Ramos (cell line): ENCODE measurements around the gene VANGL1.

Experiments used
- in situ Hi-C: fragments of 300-500 bp; cut with MboI; formaldehyde crosslinking; loops from one replicate; pipeline ENCODE4 v1.14.3; 2022; ENCODE audit warnings: low sequenced_read_pairs; ENCODE audit not compliant: unreplicated experiment

The VANGL1 gene

DNA sequence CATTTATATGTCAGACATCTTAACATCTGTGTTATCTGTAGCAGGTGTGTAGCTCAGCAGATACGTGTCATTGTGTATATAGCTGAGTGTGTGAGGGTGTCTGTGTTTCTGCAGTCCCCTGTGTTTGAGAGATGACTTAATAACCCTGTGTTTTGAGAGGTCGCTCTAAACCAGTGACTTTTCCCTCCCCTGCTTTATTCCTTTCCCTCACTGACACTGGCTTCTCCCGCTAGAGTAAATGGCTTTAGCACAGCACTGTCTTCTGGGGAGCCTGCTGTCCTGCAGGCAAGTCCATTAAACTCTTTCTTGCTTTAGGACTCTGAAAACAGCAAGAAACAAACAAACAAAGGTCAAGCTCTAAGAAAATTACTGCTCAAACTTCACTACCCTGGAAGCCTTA, 53.0 kb downstream of the VANGL1 start:
- in situ Hi-C loops, result no loop called here

DNA sequence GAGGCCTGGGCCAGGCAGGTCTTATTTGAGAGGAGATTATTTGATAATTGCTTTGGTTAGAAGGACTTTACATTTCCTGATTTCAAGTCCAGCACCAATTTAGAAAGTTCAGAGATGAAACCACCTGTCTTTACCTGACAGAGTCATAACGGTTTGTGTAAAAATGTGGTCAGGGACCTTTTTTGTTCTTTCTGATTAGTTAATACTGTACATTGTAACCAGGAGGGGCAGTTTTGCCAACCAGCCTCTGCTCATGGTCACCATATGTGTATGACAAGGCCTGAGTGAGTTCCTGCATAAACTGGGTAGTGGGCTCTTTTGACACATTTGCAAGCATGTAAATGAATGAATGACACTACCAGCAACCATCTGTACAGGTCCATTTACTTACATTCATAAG, 55.8 kb downstream of the VANGL1 start:
- in situ Hi-C loops, result no loop called here

GRCh38 chr1:115701090-115701489, 59.3 kb downstream of the VANGL1 start:
- in situ Hi-C loops, result no loop called here

- in situ Hi-C loops, result no loop called here
Measured at GRCh38 chr1:115702959-115703358, 61.2 kb downstream of the VANGL1 start.

DNA sequence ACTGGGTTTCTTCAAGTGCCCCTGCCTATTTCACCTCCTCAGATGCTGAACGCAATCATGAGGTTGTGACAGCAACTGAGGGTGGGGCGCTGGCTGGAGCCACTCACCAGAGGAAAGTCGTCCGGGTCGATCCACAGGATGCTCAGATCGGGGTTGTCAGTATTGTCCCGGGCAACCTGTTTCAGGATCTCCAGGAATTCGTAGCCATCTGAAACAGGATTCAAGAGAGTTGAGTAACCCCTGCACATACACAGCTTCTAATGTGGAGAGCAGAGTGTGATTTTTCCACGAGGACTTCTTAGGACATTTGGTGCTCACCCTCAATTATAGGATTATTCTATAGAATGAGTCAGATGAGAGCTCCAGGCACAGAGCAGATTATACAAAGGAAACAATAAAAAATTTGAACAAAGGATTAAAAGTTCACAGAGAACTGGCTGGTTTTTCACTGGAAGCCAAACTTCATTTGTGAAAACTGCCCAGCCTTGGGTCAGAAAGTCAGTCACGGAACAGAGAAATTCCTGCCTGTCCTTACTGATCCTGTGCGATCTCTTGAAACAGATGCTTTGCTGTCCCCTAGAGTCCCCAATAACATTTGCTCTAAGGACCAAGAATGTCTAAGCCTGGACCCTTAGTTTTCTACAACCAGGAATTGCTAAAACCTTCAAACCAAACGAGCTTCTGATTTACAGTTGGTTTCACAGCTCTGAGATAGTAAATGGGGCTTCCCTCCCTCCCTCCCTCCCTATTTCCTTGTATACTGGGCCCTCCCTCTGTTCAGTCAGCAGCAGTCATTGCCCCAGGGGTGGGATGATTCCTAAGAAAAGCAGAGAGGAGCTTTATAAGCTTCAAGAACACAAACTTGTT, 63.5 kb downstream of the VANGL1 start:
- in situ Hi-C loops, result no loop called here

DNA sequence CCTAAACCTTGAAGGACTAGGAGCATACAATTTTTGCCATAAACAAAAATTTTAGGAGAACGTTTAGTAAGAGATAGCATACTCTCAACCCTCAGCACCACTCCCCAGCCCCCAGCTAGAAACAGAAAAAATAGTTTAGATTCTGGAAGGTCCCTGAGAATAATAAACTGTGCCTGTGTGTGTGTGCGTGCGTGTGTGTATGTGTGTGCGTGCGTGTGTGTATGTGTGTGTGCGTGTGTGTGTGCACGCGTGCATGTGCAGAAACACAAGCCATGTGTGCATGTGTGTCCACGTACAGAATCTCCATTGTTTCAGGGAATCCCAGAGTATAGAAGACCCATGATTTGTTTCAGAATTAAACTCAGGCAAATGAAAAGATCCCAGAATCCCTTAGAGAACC, 64.2 kb downstream of the VANGL1 start:
- in situ Hi-C loops, result no loop called here

GRCh38 chr1:115706587-115707425, 65.0 kb downstream of the VANGL1 start:
- in situ Hi-C loops, result no loop called here

DNA sequence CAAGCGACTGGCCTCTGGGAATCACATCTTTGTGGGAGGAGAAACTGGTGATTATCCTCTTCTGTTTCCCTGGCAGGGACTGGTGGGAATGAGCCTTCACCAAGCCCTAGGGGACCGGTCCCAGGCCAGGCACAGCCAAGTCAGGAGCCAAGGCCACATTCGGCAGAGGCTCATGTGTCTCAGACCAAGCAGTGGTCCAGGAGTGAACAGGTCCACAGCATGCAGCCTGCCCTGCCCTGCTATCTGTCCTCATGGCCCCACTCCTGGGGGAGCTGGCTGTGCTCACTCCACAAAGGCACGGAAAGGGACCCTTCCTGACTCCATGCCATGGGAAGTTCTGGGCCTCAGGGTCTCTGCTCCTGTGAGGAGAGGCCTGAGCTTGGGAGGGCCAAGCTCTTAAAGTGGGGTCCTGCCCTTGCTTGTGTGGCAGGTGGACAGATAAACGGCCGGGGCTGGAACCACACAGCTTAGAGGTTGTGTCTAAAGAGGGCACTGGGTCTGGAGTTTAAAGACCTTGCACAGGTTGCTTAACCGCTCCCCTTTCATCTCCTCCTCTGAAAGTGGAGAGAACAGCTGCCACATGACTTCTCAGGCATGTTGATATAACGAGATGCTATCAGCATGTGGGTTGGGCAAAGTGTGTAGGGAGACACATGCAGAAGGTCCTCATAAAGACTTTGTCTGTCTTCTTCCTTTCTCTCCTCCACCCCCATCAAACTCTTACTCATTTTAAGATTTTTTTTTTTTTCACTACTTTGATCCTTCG, 69.3 kb downstream of the VANGL1 start:
- in situ Hi-C loops, result no loop called here

DNA sequence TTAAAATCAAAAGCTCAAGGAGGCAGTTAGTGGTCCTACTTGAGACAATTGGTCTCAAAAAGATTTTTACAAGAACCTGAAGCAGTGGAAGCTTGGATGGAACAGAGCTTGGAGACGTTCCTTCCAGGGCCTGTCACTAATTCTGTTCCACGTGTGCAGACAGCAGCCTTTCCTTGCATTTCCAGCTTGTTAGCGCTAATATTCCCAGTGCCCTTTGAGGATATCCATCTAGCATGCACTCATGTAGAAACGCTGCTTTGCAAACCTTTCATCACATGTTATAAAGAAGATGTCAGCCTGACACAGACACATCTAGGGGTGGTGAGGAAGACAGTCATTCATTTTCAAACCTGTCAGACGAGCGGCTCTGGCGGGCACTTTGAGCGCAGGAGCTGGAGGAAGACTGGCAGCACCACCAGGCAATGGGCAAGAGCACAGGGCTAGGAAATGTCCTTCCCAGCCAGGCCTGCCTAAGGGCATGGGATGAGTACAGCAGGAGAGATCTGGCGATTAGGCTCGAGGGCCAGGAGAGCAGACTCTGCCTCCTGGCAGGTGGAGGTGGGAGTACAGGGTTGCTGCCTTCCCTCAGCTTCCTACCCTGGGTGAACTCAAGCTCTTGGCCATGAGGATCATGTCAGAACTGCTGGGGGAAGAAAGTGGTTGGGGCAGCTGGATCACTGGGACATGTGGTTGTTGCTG, 71.3 kb downstream of the VANGL1 start:
- in situ Hi-C loops, result no loop called here

DNA sequence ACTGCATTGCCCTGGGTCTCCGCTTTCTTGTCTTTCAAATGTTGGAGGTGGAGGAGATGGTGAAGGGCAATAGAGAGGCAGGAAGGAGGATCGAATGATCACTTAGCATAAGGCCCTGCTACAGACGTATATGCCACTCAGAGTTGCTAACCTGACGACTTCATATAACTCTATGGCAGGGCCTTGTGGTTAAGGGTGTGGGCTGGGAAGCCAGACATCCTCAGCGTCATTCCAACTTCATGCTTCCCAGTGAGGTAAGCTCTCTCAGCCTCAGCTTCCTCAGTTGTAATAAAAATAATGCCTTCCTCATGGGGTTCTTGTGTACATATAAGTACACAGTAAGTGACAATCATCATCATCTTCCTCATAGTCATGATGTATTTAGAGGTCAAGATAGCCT, 72.1 kb downstream of the VANGL1 start:
- in situ Hi-C loops, result no loop called here

DNA sequence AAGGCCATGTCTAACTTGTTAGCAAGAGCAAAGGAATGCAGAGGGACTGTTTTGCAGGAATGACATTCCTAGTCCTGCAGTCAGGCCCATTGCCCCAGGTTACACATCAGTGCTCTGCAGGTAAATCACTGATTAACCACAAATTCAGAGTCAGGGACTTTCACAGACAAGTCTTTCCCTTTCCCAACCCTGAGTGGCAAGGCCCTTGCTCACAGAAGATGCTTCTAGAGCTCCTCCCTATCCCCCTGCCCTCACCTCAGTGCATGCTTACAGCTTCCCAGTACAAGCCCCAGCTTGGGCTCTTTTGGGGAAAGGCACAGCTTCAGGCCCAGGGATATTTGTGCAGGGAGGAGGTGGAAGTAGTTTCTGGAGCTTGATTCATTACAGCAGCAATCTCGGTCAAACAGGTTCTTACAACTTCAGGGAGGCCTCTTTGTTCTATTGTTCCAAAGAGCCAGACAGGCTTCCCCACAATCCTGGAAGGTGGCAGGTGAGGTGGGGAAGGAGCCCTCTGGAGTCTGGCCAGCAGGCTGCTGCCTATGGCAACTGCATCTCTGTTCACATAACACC, 72.9 kb downstream of the VANGL1 start:
- in situ Hi-C loops, result no loop called here

- in situ Hi-C loops, result no loop called here
Measured at GRCh38 chr1:115717541-115717940, 75.8 kb downstream of the VANGL1 start.

GRCh38 chr1:115718011-115718754, 76.4 kb downstream of the VANGL1 start:
- in situ Hi-C loops, result no loop called here

GRCh38 chr1:115719285-115719684, 77.5 kb downstream of the VANGL1 start:
- in situ Hi-C loops, result no loop called here

DNA sequence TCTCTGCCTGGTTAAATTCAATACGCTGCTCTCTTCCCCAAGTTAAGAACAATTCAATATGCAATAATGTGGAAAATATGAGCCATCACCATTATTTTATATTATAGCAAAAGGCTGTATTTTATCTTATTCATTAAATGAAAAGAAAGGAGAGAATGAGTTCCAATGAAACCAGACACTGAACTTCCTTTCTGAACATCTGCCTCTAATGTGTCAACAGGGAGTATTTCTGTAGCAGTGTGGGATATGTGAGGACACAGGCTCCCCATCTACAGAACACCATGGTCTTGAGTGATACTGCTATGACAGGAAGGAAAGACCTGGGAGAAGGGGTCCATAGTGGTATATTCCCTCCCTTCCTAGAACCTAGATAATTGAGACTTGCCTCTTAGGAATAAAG, 80.5 kb downstream of the VANGL1 start:
- in situ Hi-C loops, result no loop called here

- in situ Hi-C loops, result no loop called here
Measured at GRCh38 chr1:115723756-115724155, 82.0 kb downstream of the VANGL1 start.

DNA sequence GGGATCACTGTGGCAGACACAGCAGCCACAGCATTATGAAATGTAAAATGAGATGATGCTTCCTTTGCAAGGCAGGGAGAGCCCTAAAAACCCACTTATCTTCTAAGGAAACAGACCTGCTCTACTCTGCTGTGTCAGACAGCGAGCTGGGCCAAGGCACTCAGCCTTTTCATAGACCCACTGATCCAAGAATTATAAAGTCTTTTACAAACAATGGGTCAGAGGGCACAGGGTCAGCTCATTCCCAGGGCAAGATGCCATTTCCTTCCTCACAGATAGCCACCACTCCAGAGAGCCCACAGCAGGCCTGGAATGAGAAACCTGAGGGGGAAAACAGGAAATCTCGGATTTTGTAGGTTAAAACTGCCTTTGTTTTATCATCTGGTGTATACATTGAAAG, 83.8 kb downstream of the VANGL1 start:
- in situ Hi-C loops, result no loop called here

GRCh38 chr1:115726161-115726560, 84.4 kb downstream of the VANGL1 start:
- in situ Hi-C loops, result no loop called here

GRCh38 chr1:115726570-115726969, 84.8 kb downstream of the VANGL1 start:
- in situ Hi-C loops, result no loop called here
